Parathyroid adenoma (tissue), 2 donors: ENCODE data around the gene ETS2.
A peak's percentile ranks its signal among the peaks of the same experiment; 100 is the strongest.

ENCODE experiments used
- H2AFZ ChIP-seq: fragments of 300-600 bp; sonication (generic); one replicate; pipeline ENCODE4 v1.7.0; 2017; ENCODE audit warnings: antibody characterized with exemption, mild to moderate bottlenecking
- H3K27ac ChIP-seq: fragments of 300-600 bp; sonication (generic); one replicate; pipeline ENCODE4 v1.7.0; 2017
- H3K27me3 ChIP-seq: fragments of 300-600 bp; sonication (generic); one replicate; pipeline ENCODE4 v1.7.0; 2017; ENCODE audit warnings: low read length; ENCODE audit not compliant: control insufficient read depth, insufficient read depth
- H3K36me3 ChIP-seq: fragments of 300-600 bp; sonication (generic); one replicate; pipeline ENCODE4 v1.7.0; 2017; ENCODE audit warnings: low read length; ENCODE audit not compliant: control insufficient read depth, insufficient read depth
- H3K4me1 ChIP-seq: fragments of 300-600 bp; sonication (generic); one replicate; pipeline ENCODE4 v1.7.0; 2017; ENCODE audit warnings: control low read depth
- H3K4me2 ChIP-seq: fragments of 300-600 bp; sonication (generic); one replicate; pipeline ENCODE4 v1.7.0; 2017; ENCODE audit warnings: low read length
- H3K4me3 ChIP-seq: fragments of 300-600 bp; sonication (generic); one replicate; pipeline ENCODE4 v1.7.0; 2017; ENCODE audit warnings: low read depth, low read length
- H3K79me2 ChIP-seq: fragments of 300-600 bp; sonication (generic); one replicate; pipeline ENCODE4 v1.7.0; 2017; ENCODE audit warnings: control low read depth
- H3K9ac ChIP-seq: fragments of 300-600 bp; sonication (generic); one replicate; pipeline ENCODE4 v1.7.0; 2017; ENCODE audit warnings: mild to moderate bottlenecking
- H3K9me3 ChIP-seq: fragments of 300-600 bp; sonication (generic); one replicate; pipeline ENCODE4 v1.7.0; 2017; ENCODE audit warnings: low read length; ENCODE audit not compliant: control insufficient read depth
- TF ChIP-seq, protein P1 (sequence below): fragments of 300-600 bp; sonication (generic); IDR thresholded peaks from one replicate; pipeline ENCODE4 v1.7.0; 2017; ENCODE audit warnings: antibody characterized with exemption, mild to moderate bottlenecking
- donor health status: primary hyperparathyroidism.

Gene ETS2

DNA sequence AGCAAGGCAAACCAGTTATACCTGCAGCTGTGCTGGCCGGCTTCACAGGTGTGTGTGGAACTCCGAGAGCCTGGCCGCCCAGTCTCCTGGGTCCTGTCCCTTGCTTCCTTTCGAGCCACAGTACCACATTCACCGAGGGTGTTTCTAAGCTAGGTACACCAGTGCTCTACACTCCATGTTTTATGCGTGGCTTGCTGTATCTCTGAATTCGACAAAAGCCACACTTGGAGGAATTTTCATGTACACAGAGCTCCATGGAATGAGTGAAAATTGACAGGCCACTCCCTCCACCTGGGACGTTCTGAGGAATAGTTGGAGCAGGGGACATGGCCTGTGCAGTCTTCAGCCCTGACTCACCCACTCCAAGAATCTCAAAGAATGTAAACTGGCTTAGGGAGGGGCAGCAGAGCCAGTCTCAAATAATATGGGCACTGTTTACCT, 14.0 kb downstream of the ETS2 start:
- Histone ChIP-seq H3K9me3 (no peaks in the 10 kb centered on the region), H3K4me3 (no peak overlapping the region), H3K79me2 (no peaks in the 10 kb centered on the region), H3K36me3 (peaks cover 4% of the 10 kb centered on the region), H3K4me2 (no peak overlapping the region), H3K27ac (no peak overlapping the region), H3K27me3 (no peaks in the 10 kb centered on the region), H2AFZ (no peak overlapping the region), H3K4me1 (no peaks in the 10 kb centered on the region), H3K9ac (no peak overlapping the region)
- TF ChIP-seq, protein P1, sequence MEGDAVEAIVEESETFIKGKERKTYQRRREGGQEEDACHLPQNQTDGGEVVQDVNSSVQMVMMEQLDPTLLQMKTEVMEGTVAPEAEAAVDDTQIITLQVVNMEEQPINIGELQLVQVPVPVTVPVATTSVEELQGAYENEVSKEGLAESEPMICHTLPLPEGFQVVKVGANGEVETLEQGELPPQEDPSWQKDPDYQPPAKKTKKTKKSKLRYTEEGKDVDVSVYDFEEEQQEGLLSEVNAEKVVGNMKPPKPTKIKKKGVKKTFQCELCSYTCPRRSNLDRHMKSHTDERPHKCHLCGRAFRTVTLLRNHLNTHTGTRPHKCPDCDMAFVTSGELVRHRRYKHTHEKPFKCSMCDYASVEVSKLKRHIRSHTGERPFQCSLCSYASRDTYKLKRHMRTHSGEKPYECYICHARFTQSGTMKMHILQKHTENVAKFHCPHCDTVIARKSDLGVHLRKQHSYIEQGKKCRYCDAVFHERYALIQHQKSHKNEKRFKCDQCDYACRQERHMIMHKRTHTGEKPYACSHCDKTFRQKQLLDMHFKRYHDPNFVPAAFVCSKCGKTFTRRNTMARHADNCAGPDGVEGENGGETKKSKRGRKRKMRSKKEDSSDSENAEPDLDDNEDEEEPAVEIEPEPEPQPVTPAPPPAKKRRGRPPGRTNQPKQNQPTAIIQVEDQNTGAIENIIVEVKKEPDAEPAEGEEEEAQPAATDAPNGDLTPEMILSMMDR: no peak

DNA sequence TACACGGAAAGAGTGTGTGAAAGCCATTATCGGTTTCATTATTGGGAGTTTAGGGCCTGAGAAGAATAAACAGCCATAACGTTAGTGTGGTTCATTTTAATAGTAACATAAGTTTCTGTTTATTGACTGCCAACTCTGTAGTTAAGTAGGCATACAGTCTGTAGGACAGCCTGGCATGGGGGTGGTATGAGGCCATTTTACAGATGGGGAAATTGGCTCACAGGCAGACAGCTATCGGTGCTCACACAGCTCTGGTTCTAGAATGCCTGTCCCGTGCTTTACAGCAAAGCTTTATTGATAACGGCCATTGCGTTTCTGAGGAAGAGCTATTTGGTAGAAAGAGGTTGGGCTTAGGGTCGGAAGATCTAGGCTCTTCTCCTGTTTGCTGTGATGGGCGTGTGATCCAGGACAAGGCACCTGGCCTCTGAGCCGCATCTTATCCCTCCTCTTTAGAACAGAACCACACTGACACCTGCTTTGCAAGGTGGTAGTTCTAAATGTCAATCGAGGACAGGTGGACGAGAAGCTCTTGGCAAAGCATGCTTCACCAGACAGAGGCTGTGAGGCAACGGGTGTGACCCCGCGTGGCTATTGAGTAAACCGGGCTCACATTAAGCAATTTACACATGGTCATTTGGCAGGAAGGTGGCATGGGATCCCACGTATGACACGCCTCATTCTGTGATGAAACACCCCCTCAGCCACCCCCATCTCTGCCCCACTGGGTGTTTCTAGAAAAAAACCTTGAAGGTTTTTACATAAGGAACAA, 14.9 kb downstream of the ETS2 start:
- Histone ChIP-seq H3K27ac (no peak overlapping the region), H3K4me3 (no peak overlapping the region), H3K4me1 (no peaks in the 10 kb centered on the region), H2AFZ (no peak overlapping the region), H3K27me3 (no peaks in the 10 kb centered on the region), H3K36me3 (peaks cover 4% of the 10 kb centered on the region), H3K79me2 (no peaks in the 10 kb centered on the region), H3K9me3 (no peaks in the 10 kb centered on the region), H3K4me2 (no peak overlapping the region), H3K9ac (no peak overlapping the region)
- TF ChIP-seq, protein P1: no peak

DNA sequence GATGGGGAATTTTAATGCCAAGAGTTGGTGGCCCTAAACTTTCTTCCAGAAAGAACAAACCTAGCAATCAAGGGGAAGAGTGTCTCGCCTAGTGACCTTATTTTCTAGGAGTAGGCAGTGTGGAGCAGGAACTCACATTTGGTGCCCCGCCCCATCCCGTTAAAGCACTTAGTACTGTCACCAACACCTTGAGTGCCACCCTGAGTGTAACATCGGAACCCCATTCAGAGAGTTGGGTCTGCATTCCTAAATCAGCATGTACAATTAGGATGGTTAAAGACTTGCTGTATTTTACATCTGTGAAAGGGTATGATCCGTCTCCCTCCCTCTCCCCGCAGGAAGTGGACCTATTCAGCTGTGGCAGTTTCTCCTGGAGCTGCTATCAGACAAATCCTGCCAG, 15.5 kb downstream of the ETS2 start:
- H2AFZ ChIP-seq: no peak overlapping the region
- H3K4me2 ChIP-seq: no peak overlapping the region
- H3K27ac ChIP-seq: no peak overlapping the region
- H3K9ac ChIP-seq: no peak overlapping the region
- no peaks in the 10 kb centered on the region for H3K9me3 ChIP-seq
- no peaks in the 10 kb centered on the region for H3K27me3 ChIP-seq
- H3K79me2 ChIP-seq: no peaks in the 10 kb centered on the region
- no peak overlapping the region for H3K4me3 ChIP-seq
- H3K36me3 ChIP-seq: peaks cover 4% of the 10 kb centered on the region
- H3K4me1 ChIP-seq: no peaks in the 10 kb centered on the region
- TF ChIP-seq, protein P1: no peak

DNA sequence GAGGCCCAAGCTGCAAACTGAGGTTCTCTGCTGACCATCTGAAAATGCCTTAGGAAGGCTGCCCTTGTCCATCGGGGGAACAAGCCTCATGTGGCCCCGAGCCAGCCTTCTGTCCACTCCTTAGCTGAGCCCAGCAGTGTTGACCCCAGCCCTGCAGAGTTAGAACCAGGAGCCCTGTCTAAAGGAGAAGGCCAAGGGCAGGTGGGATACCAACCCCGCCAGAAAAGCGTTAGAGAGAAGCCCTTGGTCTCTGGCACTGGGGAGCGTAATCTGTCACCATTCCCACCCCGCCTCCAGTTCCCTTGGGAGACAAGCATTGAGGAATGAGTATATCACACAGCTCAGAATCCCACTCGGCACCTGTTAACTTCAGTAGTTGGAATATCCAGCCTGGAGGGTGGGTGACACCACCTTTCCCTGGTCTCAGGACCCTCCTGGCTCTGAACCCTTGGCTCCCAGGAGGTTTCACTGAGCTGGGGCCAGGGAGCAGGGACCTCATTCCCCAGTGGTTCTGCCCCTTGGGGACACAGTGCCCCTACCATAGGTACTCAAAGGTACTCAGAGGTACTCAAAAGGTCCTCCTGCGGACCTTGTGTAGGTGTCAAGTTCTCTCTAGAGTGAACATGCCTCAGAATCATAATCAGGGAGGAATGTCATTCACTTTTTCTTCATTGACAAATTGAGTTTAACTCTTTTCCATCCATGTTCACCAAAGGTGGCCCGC, 16.4 kb downstream of the ETS2 start:
- Histone ChIP-seq H3K4me1 (no peaks in the 10 kb centered on the region), H3K27ac (peak overlapping the region; percentile 43), H3K36me3 (peaks cover 4% of the 10 kb centered on the region)

More for the DNA sequence above, 16.4 kb downstream of the ETS2 start:
- Histone ChIP-seq H3K9me3 (no peaks in the 10 kb centered on the region), H3K9ac (no peak overlapping the region), H2AFZ (no peak overlapping the region), H3K4me3 (no peak overlapping the region), H3K79me2 (no peaks in the 10 kb centered on the region), H3K27me3 (no peaks in the 10 kb centered on the region), H3K4me2 (no peak overlapping the region)
- TF ChIP-seq, protein P1: no peak
